LHCN-M2 (cell line): ENCODE data around the gene CAB39. TPM values are rescaled to one million over a fixed set of nuclear protein-coding genes. Genes with fewer than 3 reads are reported as not detected.

Experiments
- DNase-seq: peaks from one replicate; pipeline ENCODE4 v3.0.0-alpha.2; 2012; ENCODE audit warnings: low read depth
- total RNA-seq: library from RNA; depleted of rRNA; stranded (reverse); fragments of >200 nt; gene quantifications from 2 replicates; pipeline ENCODE4 v1.2.3, GENCODE V29; 2014

Gene CAB39
- total RNA-seq, 1 experiment from 2014 or later: 41.0 TPM

GRCh38 chr2:230754200-230754599, 41.6 kb downstream of the CAB39 start:
- DNase-seq: no peak

DNA sequence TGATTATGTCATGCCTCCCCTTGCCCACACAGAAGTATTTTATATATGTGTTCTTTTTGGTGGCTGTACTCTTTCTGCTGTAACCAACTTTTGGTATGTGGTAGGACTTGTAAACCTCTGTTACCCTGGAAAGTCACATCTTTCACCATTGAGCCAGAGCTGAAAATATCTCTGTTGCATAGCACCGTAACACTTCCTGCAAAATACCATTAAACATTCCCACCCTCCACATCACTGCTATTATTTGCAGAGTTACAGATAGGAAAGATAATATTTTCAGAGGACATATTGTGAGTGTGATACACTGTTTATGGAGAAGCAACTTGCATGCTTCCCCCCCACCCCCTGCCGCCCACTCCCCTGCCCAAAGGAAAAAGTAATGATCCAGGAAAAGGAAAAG, 44.8 kb downstream of the CAB39 start:
- DNase-seq: no peak

DNA sequence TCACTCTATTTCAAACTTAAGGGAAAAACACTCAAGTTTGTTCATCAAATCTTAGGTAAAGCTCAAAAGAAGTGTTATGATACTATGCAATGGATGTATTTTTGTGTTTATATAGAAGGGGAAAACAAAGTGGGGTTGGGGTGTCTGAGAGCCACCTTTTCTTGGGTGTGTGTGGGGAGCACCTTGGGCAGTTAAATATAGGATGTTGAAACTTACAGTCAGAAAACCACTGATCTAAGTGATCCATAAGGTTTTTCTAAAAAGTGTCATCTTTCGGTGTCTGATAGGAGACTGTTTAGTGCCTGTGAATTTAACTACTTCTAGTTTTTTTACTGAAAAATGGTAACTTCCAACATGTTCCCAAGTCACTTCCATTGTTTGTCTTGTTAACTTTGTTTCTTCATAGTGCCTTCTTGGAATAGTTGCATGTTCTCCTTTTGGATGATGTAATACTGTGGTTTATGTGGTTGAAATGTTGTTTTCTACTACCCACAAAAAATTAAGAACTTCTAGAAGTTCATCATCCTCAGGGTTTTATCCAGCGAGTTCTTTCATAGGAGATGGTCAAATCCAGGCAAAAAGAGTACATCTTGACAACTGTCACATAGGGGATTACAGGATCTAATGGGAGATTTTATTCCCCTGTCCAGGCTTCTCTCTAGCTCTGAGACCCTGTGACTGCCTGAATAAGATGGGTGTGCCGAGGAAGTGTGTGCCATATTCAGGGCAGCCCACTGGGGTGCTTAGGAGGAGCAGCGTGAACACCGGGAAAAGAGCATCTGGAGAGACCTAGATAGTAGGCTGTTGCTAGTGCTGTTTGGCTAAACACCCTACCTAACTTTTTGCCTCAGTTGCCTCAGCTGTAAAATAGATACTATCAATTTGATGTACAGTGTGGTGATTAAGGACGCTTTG, 46.2 kb downstream of the CAB39 start:
- peak; percentile 82 for DNase-seq

GRCh38 chr2:230759481-230760167, 47.0 kb downstream of the CAB39 start:
- DNase-seq: no peak

GRCh38 chr2:230761704-230762103, 49.1 kb downstream of the CAB39 start:
- no peak for DNase-seq

DNA sequence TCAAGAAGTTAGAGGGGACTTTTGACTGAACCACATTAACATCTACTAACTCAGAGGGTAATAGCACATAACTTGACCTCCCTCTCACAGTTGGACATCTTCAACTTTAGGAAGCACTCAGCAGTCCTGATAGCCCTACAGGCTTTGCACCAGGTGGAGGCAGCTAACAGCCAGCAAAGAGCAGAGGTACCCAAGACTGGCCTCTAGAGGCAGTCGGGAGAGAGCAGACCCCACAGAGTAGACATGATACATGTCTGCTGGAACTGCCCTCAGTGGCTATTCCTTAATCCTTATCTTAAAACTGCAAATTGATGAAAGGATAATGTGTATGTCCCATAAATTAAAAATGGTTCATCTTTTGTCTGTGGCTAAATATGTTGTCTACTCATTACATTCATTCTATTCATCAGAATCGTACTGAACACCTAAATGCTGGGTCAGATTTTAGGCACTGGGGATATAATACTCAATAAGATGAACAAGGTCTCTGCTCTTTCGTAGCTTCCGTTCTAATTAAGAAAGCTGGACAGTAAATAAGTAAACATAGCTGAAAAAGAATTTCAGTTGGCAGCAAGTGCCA, 49.8 kb downstream of the CAB39 start:
- peak; percentile 33 for DNase-seq

DNA sequence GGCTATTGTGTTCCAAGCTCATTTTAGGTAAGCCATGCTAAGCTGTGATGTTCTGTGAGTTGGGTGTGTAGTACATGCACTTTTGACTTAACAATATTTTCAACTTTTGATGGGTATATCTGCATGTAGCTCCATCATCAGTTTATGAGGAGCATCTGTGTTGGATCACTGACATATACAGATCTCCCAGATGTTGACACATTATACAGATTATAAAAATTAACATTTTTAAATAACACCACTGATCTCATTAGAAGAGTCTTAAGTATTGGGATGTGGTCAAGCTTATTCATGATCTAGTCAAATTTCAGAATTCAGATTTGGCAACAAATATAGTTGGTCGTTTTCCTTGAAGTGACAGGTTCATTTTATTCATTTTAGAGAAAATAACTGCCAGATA, 51.7 kb downstream of the CAB39 start:
- DNase-seq: no peak

DNA sequence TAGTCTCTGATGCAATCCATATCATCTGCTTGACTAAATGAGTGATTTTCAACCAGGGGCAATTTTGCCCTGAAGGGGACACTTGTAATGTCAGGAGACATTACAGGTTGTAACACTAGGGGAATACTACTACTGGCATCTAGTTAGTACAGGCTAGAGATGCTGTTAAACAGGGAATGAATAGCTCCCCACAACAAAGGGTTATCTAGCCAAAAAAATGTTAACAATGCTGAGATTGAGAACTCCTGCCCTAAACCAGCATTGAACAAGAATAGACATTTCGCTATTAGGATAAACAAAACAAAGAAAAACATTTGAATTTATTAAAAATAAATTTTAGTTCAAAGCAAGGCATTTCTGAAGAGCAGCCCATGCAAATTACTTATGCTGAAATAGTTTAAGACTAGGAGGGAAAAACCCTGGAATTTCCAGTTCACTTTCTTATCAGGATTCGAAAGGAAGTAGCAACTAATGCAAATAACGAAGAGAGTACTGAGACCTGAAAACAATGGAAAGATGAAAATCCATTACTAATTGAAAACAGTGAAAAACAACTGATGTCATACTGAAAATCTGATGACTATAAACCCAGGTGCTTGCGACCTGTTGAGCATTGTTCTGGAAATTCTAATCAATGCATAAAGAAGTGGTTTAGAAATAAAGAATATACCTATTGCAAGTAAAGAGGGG, 53.1 kb downstream of the CAB39 start:
- no peak for DNase-seq

DNA sequence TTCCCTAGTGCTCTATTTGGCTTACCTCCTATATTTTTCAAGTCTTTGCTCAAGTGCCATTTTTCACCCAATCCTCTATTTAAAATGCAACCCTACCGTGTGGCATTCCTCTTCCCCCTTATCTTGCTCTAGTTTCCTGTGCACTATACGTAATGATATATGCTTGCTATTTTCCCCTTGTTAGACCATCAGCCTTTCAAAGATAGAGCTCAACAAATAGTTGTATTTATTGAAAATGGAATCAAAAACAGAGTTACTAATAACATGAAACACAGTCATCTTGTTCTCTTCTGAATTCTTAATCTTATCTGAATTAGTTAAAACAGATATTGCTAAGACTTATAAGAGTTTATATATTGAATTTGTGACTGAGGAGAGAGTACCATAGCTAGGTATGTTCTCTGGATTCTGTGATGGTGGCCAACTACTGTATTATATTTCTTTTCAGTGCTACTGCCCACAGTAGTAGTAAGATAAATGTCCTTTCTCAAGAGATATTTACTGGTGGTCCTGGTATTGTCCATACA, 55.3 kb downstream of the CAB39 start:
- DNase-seq: no peak

DNA sequence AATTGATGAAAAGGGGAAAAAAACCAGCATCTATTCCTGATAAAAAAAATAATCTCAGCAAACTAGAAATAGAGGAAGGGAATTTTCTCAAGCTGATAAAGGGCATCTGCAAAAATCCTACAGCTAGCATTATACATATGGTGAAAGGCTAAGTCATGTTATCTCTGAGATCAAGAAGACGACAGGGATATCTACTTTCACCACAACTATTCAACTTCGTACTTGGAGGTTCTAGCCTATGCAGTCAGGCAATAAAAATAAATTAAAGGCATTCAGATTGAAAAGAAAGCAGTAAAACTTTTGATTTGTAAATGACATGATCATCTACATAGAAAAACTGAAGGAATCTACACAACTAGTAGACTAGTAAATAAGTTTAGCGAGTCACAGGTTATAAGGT, 58.2 kb downstream of the CAB39 start:
- DNase-seq: no peak

- no peak for DNase-seq
Measured at GRCh38 chr2:230772156-230772555, 59.5 kb downstream of the CAB39 start.

- no peak for DNase-seq
Measured at GRCh38 chr2:230773039-230773773, 60.6 kb downstream of the CAB39 start.

GRCh38 chr2:230774348-230774951, 61.8 kb downstream of the CAB39 start:
- peak; percentile 83 for DNase-seq

- no peak for DNase-seq
Measured at GRCh38 chr2:230775737-230776136, 63.1 kb downstream of the CAB39 start.

GRCh38 chr2:230777721-230778120, 65.1 kb downstream of the CAB39 start:
- no peak for DNase-seq

DNA sequence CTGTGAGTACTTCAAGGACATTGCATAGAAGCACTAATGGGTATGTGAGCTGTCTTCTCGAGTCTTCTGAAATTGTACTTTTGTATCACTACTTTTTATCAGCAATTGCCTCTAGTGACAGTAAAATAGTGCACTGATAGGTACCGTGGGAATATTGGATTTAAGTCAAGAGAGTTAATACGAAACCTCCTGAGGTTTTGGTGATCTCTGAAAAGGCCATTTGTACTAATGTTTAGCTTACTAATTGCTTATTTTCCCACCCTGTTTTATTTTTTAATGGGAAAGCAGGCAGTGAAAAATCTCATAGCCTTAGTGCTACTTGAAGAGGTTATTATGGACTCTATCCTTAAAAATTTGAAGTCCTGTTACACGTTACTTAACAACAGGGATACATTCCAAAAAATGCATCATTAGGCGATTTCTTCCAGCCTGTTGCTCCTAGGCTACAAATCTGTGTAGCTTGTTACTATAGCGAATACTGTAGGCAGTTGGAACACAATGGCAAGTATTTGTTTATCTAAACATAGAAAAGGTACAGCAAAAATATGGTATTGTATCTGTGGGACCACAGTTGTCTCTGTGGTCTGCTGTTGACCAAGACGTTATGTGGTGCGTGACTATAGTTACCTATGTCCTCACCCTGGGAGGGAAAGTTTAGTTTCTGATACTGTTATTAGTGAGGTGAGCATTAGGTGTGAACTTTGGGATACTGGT, 65.9 kb downstream of the CAB39 start:
- no peak for DNase-seq

DNA sequence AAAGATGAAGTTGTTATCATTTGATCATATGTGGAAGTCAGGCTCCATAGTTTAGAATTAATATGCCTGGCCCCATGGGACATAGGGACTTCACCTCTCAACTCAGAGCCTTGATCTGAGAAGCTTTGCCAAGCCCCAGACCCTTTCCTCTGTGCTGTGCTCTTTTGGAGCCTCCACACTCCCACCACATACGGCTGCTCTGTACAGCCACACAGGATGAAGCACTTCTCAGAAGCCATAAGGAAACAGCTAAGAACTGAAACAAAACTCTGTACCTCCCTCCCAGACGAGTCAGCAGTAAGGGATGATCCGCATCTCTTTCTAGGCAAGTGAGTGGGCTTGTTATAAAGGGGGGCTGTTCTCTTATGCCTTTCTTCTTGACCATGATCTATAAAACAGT, 66.5 kb downstream of the CAB39 start:
- DNase-seq: no peak

- no peak for DNase-seq
Measured at GRCh38 chr2:230779607-230780006, 67.0 kb downstream of the CAB39 start.

GRCh38 chr2:230781130-230781797, 68.6 kb downstream of the CAB39 start:
- peak; percentile 59 for DNase-seq
